Right ventricle myocardium inferior (tissue), 1 donor: ENCODE results near the gene CPN2. TPM values are rescaled to one million over a fixed set of nuclear protein-coding genes. Genes with fewer than 3 reads are reported as not detected.
A peak's percentile ranks its signal among the peaks of the same experiment; 100 is the strongest.

Experiments
- ATAC-seq: fragments of 200-7000 bp; cut with Tn5 transposase; one replicate; pipeline ENCODE4 v1.9.1; 2020; ENCODE audit warnings: mild to moderate bottlenecking, moderate library complexity
- DNase-seq: peaks from one replicate; pipeline ENCODE4 v3.0.0; 2021; ENCODE audit errors: missing footprints
- intact Hi-C: fragments of 100-400 bp; cut with DNase I; formaldehyde crosslinking; loops from one replicate; pipeline ENCODE4 v1.11.0; 2022
- total RNA-seq: library from RNA; stranded (reverse); fragmentation: NEBNext Ultra II Directional; extraction: Animal tissue kit (Norgen Biotek cat#: 25700); gene quantifications from one replicate; pipeline ENCODE4 v1.2.1, GENCODE V29; 2021
- donor health status: DM: no; HTN: yes; CAD: no; lungs with severe emphysema.

The CPN2 gene
- total RNA-seq, 1 donor from 2014 or later, result 2.3 TPM

- intact Hi-C loops, result loop anchor here (5.0 kb wide), 1 partner anchor 327 kb away; no protein-coding TSS in a partner anchor
- peak; percentile 89 for ATAC-seq
- DNase-seq, result peak; percentile 88
Measured at GRCh38 chr3:194323785-194324735, 27.1 kb downstream of the CPN2 start.

DNA sequence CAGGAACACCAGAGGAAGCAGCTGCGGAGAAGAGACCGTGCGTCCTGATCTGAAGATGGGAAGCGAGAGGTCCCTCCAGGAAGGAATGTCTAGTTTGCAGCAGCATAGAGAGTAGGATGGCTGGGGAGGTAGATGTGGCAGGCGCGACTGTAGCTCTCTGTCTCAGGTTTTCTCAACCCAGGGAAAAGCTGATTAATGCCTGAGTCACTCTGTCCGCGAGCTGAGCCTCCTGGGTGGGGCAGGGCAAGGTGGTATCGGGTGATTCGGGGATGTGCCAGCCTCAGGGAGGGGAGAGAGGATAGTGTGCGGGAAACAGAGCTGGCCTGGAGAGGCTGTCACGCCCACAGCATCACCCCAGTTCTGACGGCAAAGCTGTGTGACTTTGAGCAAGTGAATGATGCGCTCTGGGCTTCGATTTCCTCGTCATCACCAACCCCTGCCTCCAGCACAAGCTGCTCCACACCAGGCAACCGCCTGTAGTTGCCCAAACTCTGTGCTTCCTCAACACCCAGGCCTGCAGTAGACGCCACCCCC is 28.4 kb downstream of the CPN2 start:
- no peak for ATAC-seq
- DNase-seq, result no peak
- intact Hi-C loops, result loop anchor here (5.0 kb wide), 1 partner anchor 325 kb away; no protein-coding TSS in a partner anchor

GRCh38 chr3:194321693-194322640 is 29.2 kb downstream of the CPN2 start:
- DNase-seq (no peak), ATAC-seq (no peak)
- intact Hi-C loops, result loop anchor here (5.0 kb wide), 1 partner anchor 325 kb away; no protein-coding TSS in a partner anchor

GRCh38 chr3:194320744-194321243 is 30.3 kb downstream of the CPN2 start:
- intact Hi-C loops, result loop anchor here (5.0 kb wide), 1 partner anchor 323 kb away; no protein-coding TSS in a partner anchor
- ATAC-seq (no peak), DNase-seq (no peak)

GRCh38 chr3:194320100-194320499 is 31.0 kb downstream of the CPN2 start:
- ATAC-seq, result no peak
- no peak for DNase-seq
- intact Hi-C loops, result loop anchor here (5.0 kb wide), 1 partner anchor 323 kb away; no protein-coding TSS in a partner anchor

DNA sequence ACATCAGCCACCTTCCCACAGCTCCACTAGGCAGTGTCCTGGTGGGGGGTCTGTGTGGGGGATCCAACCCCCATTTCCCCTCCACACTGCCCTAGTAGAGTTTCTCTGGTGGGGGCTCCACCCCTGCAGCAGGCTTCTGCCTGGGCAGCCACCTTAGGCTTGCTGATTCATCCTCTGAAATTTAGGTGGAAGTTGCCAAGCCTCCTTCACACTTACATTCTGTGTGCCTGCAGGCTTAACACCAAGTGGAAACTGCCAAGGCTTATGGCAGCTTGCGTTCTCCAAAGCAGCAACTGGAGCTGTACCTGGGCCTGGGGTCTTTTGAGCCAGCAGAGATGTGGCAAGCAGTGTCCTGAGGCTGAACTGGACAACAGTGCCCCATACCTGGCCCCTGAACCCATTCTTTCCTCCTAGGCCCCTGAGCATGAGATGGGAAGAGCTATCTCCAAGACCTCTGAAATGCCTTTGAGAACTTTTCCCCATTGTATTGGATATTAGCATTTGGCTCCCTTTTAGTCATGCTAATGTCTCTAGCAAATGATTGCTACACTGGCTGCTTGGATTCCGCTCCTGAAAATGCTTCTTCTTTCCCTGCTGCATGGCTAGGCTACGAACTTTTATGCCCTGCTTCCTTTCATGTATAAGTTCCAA is 32.5 kb downstream of the CPN2 start:
- intact Hi-C loops, result loop anchor here (5.0 kb wide), 3 partner anchors 46 to 246 kb away; no protein-coding TSS in a partner anchor
- DNase-seq, result no peak

DNA sequence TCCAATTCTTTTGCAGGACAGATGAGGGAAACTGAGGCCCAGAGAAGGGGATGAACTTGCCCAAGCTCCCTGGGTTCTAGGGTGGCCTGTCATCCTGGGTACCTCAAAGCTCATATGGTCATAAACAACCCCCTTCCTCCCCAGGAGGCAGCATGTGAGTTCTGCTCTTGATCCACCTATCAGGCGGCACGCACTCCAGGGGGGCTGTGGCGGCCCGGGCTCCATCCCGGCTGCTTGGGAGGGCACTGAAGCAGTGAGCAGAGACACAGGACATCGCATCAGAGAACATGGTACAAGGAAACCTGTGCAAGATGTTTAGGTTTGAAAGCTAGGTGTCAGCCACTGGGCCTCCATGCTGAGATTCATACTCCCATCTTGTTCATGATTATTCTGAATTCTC is 34.2 kb downstream of the CPN2 start:
- ATAC-seq, result no peak
- intact Hi-C loops, result loop anchor here (5.0 kb wide), 3 partner anchors 45 to 245 kb away; no protein-coding TSS in a partner anchor
- no peak for DNase-seq

More for the DNA sequence above, 32.5 kb downstream of the CPN2 start:
- no peak for ATAC-seq

- intact Hi-C loops, result loop anchor here (1.0 to 5.0 kb wide), 6 partner anchors 44 to 536 kb away; no protein-coding TSS in a partner anchor
- DNase-seq, result no peak
- peak; percentile 36 for ATAC-seq
Measured at GRCh38 chr3:194315965-194316361, 35.2 kb downstream of the CPN2 start.

GRCh38 chr3:194315088-194315964 is 35.8 kb downstream of the CPN2 start:
- DNase-seq (peak; percentile 92), ATAC-seq (peak; percentile 89)
- intact Hi-C loops, result loop anchor here (1.0 to 5.0 kb wide), 6 partner anchors 43 to 535 kb away; no protein-coding TSS in a partner anchor

DNA sequence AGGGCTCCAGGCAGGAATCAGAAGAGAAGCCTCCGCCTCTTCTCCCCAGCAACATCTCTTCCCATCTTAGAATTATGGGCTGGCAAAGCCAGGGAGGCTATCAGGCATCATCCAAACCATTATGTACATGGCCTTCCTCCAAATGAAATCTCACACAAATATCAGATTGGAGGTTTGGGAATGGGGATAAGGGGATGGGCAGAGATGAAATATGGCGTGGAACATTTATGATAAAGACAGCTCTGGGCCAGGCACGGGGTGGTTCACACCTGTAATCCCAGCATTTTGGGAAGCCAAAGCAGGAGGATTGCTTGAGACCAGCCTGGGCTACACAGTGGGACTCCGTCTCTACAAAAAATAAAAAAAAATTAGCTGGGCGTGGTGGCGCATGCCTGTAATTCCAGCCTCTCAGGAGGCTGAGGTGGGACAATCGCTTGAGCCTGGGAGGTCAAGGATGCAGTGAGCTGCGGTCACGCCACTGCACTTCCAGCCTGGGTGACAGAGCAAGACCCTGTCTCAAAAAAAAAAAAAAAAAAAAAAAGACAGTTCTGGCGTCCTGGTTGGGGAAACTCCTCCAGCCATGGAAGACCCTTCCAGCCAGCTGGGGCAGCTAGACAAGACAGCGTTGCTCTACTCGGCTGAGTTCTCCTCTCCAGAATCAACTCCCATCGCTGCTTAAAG is 36.6 kb downstream of the CPN2 start:
- intact Hi-C loops, result loop anchor here (1.0 to 5.0 kb wide), 6 partner anchors 42 to 534 kb away; no protein-coding TSS in a partner anchor
- ATAC-seq, result no peak
- no peak for DNase-seq

DNA sequence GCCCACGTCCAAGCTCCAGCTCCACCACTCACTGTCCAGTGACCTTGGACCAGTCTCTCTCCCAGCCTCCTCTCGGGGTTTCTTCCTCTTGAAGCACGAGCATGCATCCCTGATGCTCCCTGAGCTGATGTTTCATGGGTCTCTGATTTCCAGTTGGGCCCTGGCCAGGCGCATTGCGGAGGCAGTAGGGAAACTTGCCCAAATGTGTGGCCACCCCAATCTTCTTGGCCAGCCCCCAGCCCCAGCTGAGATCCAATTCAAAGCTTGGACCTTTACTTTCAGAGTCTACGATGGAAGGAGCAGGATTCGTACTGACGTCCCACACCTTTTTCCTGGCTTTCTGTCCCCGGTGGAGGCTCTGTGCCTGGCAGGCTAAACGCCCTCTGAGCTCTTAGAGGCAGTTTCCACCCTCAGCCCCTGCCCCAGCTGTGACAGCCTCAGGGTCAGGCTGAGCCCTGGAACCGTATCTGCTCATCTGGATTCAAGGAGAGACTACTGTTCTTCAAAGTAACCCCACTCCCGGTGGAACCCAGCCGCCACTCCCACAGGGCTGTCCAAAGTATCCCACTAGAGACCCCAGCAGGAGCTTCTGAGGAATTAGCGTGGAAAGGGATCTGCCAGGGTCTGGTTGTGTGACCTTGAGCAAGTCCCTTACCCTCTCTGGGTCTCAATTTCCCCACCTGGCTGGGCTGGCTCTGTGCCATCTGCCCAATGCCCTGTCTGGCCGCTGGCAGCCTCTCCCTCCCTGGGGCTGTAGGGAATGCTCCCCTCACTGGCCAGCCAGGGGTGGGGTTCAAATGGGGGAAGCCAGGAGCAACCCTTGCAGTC is 37.4 kb downstream of the CPN2 start:
- DNase-seq, result peak; percentile 84
- intact Hi-C loops, result loop anchor here (2.0 kb wide), 1 partner anchor 525 kb away; no protein-coding TSS in a partner anchor
- ATAC-seq, result peak; percentile 15

DNA sequence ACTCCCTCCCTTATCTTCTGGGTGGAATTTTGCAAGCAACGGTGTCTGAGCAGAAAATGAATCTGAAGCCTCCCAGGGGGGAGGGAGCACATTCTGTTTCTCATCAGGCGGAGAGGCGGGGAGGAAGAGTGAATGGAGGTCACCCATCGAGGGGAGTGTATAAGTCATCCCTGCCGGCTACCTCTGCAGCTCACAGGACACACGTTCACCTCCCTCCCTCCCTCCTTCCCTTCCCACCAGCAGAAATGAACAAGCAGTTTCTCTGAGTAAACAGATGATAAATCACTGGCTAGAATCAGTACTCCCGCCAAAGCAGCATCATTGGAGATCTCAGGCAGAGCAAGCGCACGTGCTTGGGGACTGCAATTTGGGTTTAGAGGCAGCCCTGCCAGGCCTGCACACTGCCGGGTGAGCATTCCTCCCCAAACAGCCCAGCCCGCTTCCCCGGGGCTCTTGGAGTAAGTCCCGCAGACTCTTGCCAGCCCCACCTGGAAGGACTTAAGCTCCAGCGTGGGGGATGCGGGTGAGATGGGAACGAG is 38.3 kb downstream of the CPN2 start:
- intact Hi-C loops, result no loop called here
- ATAC-seq (peak; percentile 29), DNase-seq (no peak)

DNA sequence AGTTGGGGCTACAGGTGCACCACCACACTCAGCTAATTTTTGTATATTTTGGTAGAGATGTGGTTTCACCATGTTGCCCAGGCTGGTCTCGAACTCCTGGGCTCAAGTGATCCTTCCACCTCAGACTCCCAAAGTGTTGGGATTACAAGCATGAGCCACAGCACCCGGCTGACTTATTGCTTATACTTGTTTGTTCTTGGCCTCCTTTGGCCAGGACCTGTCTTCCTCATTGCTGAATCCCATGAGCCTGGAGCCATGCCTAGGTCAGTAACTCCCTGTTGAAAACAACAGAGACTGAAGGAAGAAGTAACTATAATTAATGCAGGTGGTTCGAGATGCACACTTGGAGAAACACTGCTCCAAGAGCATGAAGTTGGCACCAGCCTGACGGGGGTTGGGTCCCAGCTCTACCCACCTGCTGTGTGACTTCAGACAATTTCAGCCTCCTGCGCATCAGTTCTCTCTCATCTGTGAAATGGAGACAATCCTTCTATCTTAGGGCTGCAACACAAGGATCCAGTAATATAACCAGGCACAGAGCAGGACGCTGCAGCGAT is 38.9 kb downstream of the CPN2 start:
- ATAC-seq, result no peak
- no peak for DNase-seq
- intact Hi-C loops, result no loop called here

DNA sequence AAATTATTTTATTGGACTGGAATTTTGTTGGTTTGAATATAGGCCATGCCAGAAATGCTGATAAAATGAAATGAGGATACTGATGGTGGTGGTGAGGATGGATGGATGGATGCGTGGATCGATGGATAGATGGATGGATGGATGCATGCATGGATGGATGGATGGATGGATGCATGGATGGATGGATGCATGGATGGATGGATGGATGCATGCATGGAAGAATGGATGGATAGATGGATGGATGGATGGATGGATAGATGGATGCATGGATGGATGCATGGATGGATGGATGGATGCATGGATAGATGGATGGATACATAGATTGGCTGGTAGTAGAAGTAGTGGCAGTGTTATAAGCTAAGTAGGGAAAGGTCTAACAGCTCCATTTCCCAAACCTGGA is 40.1 kb downstream of the CPN2 start:
- intact Hi-C loops, result no loop called here
- ATAC-seq, result no peak
- DNase-seq, result no peak
